ENCODE results near the gene KRTAP5-6.

GRCh38 chr11:1652442-1652770 lies 44.6 kb upstream of the KRTAP5-6 start:
- TF ChIP-seq CTCF (IDR thresholded peaks at IDR 0.05) (no peak), POLR2A (IDR thresholded peaks at IDR 0.05) (no peak), POLR2AphosphoS5 (IDR thresholded peaks at IDR 0.05) (no peak)
